GM10266 (cell line): ENCODE results near the gene CA11.

Source experiments
- DNase-seq: peaks from one replicate; pipeline ENCODE4 v3.0.0; 2012; ENCODE audit errors: extremely low spot score
- CTCF ChIP-seq: IDR thresholded peaks from 2 replicates; pipeline ENCODE4 v1.5.1; 2012; ENCODE audit warnings: mild to moderate bottlenecking, low read depth; ENCODE audit not compliant: control insufficient read depth, insufficient read depth; ENCODE audit errors: missing control alignments

CA11 gene

GRCh38 chr19:48606463-48607358 lies 39.3 kb downstream of the CA11 start, which contains the start of gene SPACA4:
Gene SPACA4 (plus strand): TSS chr19:48606742. CDS start chr19:48606979, 237 bp downstream.
- TF ChIP-seq CTCF, result no peak
- no peak for DNase-seq

- no peak for TF ChIP-seq CTCF
- DNase-seq, result no peak
These were observed 42.1 kb downstream of the CA11 start for GRCh38 chr19:48603850-48604249.

- no peak for DNase-seq
- no peak for TF ChIP-seq CTCF
These were observed 42.5 kb downstream of the CA11 start for GRCh38 chr19:48603449-48603848.

GRCh38 chr19:48603001-48603400 lies 43.0 kb downstream of the CA11 start:
- DNase-seq, result no peak
- no peak for TF ChIP-seq CTCF

- TF ChIP-seq CTCF, result no peak
- DNase-seq, result no peak
These were observed 45.1 kb downstream of the CA11 start for GRCh38 chr19:48600679-48601417.

GRCh38 chr19:48598996-48599700 lies 46.8 kb downstream of the CA11 start:
- TF ChIP-seq CTCF, result no peak
- DNase-seq, result no peak
